GM12891 (cell line): ENCODE measurements around the gene SYNJ1.

Experiments used
- DNase-seq: peaks from one replicate; pipeline ENCODE4 v3.0.0; 2011; ENCODE audit warnings: low spot score; ENCODE audit not compliant: insufficient read length
- FAIRE-seq: peaks from 2 replicates; lab custom pipeline; 2011; peaks lifted over from hg19 to GRCh38; lab: Jason Lieb, UNC
- PAX5 ChIP-seq: IDR thresholded peaks from 2 replicates; pipeline ENCODE4 v1.6.1; 2011; ENCODE audit warnings: low read length, moderate library complexity, mild to moderate bottlenecking; ENCODE audit not compliant: insufficient read depth, severe bottlenecking
- POLR2A ChIP-seq: IDR thresholded peaks from 2 replicates; pipeline ENCODE4 v1.6.1; 2011; ENCODE audit warnings: low read depth, low read length, control low read depth
- POLR2AphosphoS5 ChIP-seq: IDR thresholded peaks from 2 replicates; pipeline ENCODE4 v1.6.1; 2011; ENCODE audit warnings: low read depth, low read length, control low read depth
- POU2F2 ChIP-seq: IDR thresholded peaks from 2 replicates; pipeline ENCODE4 v1.6.1; 2011; ENCODE audit warnings: low read depth, mild to moderate bottlenecking, control low read depth, low read length, moderate library complexity
- SPI1 ChIP-seq: IDR thresholded peaks from 2 replicates; pipeline ENCODE4 v1.6.1; 2011; ENCODE audit warnings: low read depth, low read length, control low read depth
- TAF1 ChIP-seq: IDR thresholded peaks from 2 replicates; pipeline ENCODE4 v1.6.1; 2011; ENCODE audit warnings: low read depth, low read length, control low read depth

SYNJ1 gene

DNA sequence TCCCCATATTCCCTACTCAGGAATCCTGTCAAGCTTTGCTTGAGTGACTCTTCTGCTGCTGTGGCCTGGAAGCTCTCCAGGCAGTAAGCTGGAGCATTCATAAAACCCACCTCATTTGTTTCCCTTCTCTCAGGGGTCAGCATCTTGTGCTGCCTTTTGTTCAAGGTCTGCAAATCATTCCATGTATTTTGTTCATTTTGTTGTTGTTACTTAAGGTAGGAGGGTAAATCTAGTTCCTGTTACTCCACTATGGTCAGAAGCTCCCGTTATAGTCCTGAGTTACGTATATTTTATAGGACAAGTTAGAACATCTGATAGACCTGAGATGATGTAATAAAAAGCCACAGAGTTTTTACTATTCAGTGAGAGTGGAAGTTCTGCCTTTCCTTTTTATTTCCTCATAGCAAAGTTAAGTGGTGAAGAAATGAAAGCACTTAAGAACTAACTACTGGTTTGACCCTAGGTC lies 9.9 kb downstream of the SYNJ1 start:
- FAIRE-seq (no peak), DNase-seq (no peak)
- no peak for TF ChIP-seq POU2F2
- no peak for TF ChIP-seq POLR2AphosphoS5
- TF ChIP-seq PAX5 = no peak
- no peak for TF ChIP-seq POLR2A
- no peak for TF ChIP-seq TAF1
- no peak for TF ChIP-seq SPI1

DNA sequence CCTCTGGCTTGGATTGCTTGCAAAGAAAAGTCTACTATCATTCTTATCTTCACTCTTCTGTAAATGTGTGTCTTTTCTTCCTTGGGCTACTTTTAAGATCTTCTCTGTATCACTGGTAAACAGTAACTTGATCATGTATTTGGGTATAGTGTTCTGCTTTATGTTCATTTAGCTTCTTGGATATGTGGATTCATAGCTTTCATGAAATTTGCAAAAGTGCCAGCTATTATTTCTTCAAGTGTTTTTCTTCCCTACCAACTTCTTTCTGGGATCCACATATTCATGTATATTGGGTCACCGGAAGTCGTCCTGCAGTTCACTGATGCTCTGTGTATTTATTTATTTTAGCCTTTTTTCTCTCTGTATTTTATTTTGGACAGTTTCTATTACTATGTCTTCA lies 11.3 kb downstream of the SYNJ1 start:
- no peak for FAIRE-seq
- no peak for DNase-seq
- TF ChIP-seq SPI1 (no peak), POLR2A (no peak), POLR2AphosphoS5 (no peak), TAF1 (no peak), PAX5 (no peak), POU2F2 (no peak)

DNA sequence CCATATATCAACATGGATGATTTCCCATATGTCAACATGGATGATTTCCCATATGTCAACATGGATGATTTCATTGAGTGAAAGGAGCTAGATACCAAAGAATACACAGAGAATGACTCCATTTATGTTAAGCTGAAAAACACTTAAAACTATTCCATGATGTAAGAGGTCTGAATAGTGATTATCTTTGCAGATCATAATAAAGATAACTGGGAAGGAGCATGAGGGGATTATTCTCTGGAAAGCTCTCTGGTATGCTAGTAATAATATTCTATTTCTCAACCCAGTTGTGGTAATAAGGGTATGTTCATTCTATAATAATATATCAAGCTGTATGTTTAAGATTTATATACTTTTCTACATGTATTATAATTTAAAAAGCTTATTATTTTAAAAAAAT lies 14.1 kb downstream of the SYNJ1 start:
- TF ChIP-seq POLR2AphosphoS5 = no peak
- no peak for TF ChIP-seq TAF1
- TF ChIP-seq POLR2A = no peak
- no peak for TF ChIP-seq PAX5
- no peak for TF ChIP-seq POU2F2
- TF ChIP-seq SPI1 = no peak
- DNase-seq (no peak), FAIRE-seq (no peak)

DNA sequence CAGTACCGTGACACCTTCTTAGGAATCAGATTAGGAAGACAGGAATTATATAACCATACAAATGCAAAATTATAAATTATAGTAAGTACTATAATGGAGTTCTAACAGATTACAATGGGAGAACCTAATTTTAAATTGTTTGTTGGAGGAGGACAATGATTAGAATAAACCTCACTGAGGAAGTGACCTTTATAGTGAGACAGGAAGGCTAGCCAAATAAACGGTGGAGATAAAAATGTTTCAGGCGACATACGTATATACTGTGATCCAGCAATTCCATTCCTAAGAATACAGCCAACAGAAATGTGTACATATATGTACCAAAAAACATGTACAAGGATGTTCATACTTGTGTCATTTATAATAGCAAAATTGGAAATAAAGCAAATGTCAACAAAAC lies 15.2 kb downstream of the SYNJ1 start:
- DNase-seq = no peak
- TF ChIP-seq SPI1 = peak; percentile 35; the same call in 1 of the 2 replicates
- no peak for TF ChIP-seq PAX5
- FAIRE-seq = peak; percentile 20

DNA sequence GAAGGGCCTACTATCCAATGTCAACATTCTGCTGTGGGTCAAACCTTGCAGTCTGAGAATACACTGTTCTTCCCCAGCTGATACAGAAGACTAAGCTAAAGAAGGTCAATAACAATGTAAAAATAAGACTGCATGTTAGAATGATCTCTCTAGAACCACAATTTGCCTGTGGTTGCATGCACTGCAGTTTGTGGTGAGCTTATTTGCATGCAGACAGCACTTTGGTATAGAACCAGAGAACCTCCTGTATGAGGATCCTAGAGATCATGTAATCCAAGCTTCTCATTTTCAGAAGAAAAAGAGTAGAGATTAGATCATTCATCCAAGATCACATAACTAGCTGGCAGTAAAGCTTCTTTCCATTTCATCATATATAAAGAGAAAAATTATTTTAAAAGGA lies 15.8 kb downstream of the SYNJ1 start:
- FAIRE-seq = peak; percentile 90
- TF ChIP-seq TAF1 (no peak), SPI1 (no peak), POU2F2 (peak; percentile 100), POLR2AphosphoS5 (no peak), POLR2A (no peak; the same call in 1 of the 2 replicates), PAX5 (peak; percentile 63)
- peak; percentile 26 for DNase-seq

DNA sequence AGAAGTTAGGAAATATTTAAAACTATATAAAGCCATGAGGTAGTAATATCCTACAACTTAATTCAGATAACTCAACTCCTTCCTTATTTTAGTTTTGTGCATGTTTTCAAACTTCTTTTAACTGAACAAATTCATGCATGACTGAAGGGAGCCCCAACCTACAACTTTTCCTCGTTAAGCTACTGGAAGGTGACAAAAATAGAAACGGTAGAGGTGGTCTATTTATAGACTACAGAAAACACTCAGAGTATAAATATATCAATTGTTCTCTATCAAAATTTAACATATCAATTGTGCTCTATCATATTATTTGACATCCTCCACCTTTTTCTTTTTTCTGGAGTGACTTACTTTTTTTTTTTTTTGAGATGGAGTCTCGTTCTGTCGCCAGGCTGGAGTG lies 16.8 kb downstream of the SYNJ1 start:
- no peak for TF ChIP-seq POU2F2
- TF ChIP-seq POLR2A = no peak
- no peak for TF ChIP-seq SPI1
- FAIRE-seq (no peak), DNase-seq (no peak)

DNA sequence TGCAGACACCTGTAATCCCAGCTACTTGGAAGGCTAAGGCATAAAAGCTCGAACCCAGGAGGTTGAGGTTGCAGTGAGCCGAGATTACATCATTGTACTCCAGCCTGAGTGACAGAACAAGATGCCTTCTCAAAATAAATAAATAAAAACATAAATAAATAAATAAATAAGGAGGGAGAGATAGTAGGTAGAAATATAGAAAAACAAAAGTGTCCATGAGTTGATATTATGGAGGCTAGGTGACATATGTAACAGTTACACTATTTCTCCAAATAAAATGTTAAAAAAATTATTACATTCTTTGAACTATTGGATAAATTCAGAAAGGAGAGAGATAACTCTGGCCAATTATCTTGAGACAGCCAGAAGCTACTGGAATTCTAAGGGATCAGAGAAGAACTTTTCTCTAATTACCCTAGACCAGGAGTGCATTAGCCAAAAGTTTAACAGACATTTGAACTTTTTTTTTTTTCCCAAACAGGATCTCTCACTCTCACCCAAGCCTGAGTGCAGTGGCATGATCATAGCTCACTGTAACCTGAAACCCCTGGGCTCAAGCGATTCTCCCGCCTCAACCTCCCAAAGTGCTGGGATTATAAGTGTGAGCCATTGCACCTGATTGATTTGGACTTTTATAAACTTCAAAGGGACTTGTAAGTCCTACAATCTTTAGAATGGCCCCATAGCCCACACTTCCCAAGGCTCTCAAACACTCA lies 17.6 kb downstream of the SYNJ1 start:
- TF ChIP-seq POLR2A (no peak), SPI1 (no peak), POLR2AphosphoS5 (no peak), PAX5 (no peak), POU2F2 (no peak), TAF1 (no peak)
- FAIRE-seq = no peak
- no peak for DNase-seq

DNA sequence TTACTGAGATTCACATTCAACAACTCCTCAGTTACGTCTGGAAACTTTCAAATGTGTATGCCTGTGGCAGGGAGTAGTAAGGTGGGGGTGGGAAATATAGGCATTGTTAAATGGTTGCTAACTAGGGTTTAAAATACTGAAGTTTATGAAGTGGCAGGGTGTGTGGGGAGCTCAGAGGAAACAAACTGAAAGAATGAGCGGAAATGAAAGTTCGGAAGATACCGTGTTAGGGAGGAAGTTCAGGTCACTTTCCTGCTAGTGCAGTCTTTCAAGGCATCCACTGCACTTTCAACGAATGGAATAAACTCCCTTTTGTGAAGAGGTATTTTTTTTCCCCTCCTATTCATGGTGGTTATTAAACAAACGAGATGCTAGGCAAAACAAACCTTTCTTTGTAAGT lies 19.7 kb downstream of the SYNJ1 start:
- no peak for DNase-seq
- TF ChIP-seq POLR2A (no peak), SPI1 (no peak), TAF1 (no peak)
- no peak for FAIRE-seq

DNA sequence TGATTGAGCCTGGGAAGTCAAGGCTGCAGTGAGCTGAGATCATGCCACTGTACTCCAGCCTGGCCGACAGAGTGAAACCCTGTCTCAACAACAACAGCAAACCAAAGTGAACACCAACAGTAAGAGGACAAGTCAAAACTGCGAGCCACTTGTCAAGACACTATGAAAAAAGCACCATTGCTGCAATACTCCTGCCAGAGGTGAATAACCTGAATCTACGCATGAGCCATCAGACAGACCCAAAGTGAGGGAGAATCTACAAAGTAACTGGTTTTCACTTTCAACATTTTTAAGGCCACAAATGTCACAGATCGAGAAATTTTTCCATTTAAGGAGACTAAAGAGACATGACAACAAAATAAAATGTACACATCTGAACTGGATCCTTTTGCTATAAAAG lies 21.9 kb downstream of the SYNJ1 start:
- FAIRE-seq (peak; percentile 20), DNase-seq (no peak)
- no peak for TF ChIP-seq POU2F2
- no peak for TF ChIP-seq SPI1
- no peak for TF ChIP-seq PAX5
- no peak for TF ChIP-seq POLR2AphosphoS5
- no peak for TF ChIP-seq TAF1
- no peak for TF ChIP-seq POLR2A

DNA sequence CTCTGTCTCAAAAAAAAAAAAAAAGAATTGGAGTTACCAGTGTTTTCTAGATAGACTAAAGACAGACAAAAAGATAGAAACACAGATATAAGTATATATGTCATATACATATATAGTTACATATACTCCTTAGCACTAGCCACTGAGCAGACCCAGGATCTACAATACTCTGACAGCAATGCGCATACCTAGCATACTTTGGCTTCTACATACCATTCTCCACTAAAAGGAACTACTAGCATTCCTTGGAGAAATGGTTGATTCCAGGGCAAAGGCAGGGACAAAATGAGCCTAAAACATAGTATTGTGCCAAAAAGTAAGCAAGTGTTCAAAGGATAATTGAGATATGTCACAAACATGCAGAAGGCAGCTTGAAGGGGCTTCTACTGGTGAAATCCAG lies 22.7 kb downstream of the SYNJ1 start:
- no peak for FAIRE-seq
- TF ChIP-seq POLR2A = no peak
- no peak for TF ChIP-seq POU2F2
- no peak for TF ChIP-seq TAF1
- no peak for TF ChIP-seq PAX5
- no peak for TF ChIP-seq POLR2AphosphoS5
- TF ChIP-seq SPI1 = no peak
- DNase-seq = no peak
